Activated CD8-positive, alpha-beta memory T cell treated with anti-CD3 and anti-CD28 coated beads for 24 hours (primary cell): Measurements from ENCODE around the gene FNDC11.
"Not testable (repeated sequence)": the region's sequence is repeated elsewhere in the genome, so short reads cannot be mapped to it uniquely, and the experiment has no call there.

Source experiments
- DNase-seq: peaks from one replicate; pipeline ENCODE4 v3.0.0-alpha.2; 2020

The FNDC11 gene, protein sequence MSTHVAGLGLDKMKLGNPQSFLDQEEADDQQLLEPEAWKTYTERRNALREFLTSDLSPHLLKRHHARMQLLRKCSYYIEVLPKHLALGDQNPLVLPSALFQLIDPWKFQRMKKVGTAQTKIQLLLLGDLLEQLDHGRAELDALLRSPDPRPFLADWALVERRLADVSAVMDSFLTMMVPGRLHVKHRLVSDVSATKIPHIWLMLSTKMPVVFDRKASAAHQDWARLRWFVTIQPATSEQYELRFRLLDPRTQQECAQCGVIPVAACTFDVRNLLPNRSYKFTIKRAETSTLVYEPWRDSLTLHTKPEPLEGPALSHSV

DNA sequence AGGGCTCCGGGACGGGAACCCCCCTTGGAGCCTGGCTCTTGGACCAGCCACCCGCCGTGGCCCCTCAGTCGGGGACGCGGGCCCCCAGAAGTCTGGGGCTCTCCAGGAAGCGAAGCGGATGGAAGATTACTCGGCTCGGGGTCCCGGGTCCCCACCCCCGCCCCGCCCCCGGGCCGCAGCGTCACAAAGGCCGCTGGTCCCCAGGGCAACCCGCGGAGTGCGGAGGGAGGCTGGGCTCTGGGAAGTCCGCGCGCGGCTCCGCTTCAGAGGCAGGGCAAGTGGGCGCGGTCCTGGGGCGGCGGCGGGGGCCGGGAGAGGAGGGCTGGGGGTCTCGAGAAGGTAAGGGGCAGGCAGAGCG, at the start of gene FNDC11:
FNDC11 (plus strand) TSS at position 227 of the 358 bp plus-strand sequence. CDS start 1,505 bp downstream, outside the sequence.
- DNase-seq: no peak

DNA sequence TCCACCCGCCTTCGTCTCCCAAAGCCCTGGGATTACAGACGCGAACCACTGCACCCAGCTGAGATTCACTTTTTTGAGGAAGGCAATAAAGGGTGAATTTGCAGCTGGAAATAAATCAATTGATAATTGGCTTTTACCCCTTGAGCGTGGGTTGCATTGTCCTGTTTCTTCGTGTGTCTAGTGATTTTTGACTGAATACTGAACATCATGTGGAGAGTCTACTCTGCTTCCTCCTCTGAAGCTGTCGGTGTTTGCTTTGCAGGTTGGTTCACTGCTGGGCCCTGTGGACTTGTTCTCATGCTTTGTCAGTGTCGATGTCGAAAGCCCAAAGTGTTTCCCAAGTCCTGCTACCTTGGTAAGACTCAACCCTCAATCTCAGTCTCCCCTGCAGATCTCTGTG, 49.3 kb upstream of the FNDC11 start:
- DNase-seq: no peak

DNA sequence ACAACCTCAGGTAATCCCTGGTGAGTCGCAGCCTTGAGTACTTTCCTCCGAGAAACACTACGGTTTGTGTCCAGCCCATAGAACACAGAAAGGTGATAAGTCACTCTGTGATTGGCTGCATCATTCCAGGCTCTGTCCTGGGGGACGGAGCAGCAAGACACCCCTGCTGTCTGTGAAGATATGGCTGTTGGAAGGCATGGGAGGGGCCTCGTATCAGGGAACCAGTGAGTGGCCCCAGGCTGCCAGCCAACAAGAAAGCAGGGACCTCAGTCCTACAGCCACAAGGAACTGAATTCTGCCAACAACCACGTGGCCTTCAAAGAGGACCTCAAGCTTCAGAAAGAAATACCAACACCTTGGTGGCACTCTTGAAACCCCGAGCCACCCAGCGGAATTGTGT, 48.7 kb upstream of the FNDC11 start:
- DNase-seq: no peak

DNA sequence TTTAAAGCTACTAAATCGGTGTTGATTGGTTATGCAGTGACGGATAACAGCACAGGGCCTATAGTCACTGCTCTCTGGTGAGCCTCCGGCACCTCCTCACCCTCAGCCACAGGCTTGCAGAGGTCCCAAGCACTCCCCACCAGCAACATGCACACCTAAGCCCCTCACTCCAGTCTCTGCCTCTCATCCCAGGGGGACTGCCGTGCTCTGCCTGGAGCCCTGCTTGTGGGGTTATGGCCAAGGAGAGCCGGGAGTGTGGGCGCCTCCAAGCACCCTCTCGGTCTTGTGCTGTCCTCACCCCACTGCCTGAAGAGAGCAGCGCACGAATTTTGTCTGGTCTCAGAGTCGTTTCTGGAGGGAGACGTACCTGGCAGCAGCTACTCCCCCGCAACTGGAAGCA, 48.2 kb upstream of the FNDC11 start:
- no peak for DNase-seq

DNA sequence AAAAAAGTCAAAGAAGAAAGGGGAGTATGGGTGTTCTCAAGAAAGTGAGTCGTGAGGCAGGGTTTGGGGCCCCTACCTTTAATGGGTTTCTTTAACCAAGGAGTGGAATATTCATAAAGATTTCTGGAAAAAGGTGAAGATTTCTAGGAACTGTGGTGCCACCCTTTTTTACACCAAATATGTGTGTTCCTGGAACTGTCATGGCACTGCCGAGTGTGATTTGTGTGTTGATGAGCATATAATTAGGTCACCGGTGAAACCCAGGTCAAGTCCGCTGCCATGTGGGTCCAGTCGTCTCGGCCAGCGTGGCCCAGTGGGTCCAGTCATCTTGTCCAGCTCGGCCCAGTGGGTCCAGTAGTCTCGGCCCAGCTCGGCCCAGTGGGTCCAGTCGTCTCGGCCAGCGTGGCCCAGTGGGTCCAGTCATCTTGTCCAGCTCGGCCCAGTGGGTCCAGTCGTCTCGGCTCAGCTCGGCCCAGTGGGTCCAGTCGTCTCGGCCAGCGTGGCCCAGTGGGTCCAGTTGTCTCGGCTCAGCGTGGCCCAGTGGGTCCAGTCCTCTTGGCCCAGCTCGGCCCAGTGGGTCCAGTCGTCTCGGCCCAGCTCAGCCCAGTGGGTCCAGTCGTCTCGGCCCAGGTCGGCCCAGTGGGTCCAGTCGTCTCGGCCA, 46.7 kb upstream of the FNDC11 start:
- DNase-seq: no peak

DNA sequence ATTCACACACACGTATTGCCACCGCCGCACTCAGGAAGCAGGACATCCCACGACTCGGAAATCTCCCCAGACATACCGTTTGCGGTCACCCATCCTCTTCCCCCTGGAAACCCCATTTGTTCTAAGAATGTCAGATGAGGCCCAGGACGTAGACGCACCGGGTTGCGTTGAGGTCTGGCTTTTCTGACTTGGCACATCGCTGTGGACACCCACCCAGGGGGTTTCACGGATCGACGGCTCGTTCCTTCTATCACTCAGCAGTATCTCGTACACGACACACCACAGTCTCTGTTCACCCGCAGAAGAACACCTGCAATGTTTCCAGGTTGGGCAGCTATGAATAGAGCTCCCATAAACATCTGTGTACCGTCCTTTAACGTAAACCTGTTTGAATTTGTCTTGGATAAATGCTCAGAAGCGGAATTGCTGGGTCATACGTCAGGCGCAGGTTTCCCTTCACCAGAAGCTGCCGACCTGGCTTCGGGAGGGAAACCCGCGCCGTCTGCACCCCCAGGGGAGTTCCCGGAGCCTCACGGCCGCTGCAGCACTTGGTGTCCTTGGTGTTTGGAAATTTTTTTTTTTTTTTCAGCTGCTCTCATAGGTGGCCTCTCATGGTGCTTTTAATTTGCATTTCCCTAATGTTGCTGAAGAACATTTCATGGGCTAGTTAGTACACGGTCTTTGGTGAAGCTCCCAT, 45.7 kb upstream of the FNDC11 start:
- no peak for DNase-seq

DNA sequence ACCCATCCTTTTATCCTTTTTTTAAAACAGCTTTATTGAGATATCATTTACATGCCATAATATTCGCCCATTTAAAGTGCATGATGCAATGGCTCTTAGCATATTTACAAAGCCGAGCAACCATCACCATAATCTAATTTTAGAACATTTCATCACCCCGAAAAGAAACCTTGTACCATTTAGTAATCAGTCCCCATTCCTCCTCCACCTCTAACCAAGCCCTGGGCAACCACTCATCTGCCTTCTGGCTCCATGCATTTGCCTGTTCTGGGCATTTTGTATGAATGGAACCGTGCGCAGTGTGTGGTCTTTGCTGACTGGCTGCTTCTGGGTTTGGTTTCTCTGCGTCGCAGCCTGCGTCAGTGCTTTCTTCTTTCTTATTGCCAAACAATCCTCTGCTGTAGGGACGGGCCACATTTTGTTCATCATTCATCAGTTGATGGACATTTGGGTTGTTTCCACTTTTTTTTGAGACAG, 44.8 kb upstream of the FNDC11 start:
- no peak for DNase-seq

DNA sequence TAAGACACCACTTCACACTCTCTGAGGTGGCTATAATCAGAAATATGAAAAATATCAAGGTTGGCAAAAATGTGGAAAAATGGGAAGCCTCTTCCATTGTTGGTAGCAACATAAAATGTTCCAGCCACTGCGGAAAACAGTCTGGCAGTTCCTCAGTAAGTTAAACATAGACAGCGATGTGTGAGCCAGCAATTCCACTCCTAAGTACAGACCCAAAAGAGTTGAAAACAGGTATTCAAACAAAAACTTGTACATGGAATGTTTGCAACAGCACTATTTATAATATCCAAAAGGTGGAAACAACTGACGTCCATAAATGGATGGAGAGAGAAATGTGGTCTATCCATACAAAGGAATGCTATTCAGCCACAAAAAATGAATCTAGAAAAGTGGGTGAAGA, 40.8 kb upstream of the FNDC11 start:
- no peak for DNase-seq

DNA sequence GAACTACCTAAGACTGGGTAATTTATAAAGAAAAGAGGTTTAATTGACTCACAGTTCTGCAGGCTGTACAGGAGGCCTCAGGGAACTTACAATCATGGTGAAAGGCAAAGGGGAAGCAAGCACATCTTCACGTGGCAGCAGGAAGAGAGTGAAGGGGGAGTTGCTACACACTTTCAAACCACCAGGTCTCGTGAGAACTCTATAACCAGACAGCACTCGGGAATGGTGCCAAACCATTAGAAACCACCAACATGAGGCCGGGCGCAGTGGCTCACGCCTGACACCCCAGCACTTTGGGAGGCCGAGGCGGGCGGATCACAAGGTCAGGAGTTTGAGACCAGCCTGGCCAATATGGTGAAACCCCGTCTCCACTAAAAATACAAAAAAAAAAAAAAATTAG, 39.4 kb upstream of the FNDC11 start:
- not testable (repeated sequence) for DNase-seq

DNA sequence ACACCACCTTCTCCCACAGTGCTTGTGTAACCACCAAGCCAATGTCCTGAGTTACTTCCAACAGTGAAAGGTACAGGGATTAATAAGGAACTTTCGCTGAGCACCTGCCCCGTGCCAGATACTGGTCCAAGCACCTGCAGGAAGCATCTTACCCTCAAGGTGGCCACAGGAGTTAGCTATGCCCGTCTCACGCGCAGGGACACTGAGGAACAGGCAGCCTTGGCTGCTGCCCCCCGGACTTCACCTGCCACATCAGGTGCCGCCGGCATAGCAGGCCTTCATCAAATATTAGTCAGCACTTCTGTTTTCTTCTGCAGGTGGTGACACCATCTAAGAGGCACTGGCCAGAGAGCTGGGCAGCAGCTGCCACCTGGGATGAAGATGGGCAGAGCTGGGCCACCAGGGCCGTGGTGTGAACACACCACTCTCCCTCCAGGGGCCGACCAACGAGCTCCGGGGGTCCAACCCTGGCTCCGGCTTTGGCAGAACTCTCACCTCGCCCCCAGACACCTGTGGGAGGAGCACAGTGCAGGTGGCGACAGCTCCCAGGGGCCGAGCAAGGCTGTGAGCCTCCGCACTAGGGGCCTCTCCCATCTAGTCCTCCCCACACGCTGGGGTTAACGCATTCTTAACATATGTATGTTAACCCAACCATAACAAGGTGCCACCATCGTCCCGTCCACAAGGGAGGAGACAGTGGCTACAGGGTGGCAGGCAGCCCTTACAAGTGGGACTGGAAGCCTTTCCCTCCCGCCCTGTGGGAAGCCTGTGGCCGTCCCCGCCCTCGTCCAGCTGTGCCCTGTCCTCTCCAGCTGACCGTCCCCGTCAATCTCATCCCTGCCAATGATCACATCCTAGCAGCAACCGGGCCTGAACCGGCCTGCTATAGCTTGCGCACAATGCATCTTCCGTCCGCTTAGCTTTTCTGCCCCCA, 36.3 kb upstream of the FNDC11 start:
- no peak for DNase-seq

DNA sequence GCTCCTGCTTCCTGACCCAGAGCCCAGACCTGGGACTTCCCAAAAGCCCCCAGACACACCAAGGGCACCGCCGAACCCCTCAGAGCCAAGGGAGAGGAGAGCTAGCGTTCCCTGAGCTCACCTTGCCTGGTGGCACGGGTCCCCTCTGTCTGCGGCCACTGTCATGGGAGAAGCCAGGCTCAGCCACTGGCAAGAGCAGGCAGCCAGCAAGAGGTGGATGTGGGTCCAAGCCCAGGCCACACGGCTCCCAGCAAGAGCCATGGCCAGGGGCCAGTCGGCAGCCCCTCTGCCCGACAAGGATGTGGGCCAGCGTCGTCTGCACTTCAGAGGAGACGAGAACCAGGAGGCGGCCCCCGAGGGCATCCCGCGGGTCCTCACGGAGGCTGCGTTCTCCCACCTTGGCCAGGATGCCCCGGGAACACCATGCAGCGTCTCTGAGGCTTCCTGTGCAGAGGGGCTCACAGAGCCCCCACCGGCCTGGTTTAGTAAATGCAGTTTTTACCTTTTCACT, 35.6 kb upstream of the FNDC11 start:
- DNase-seq: no peak

DNA sequence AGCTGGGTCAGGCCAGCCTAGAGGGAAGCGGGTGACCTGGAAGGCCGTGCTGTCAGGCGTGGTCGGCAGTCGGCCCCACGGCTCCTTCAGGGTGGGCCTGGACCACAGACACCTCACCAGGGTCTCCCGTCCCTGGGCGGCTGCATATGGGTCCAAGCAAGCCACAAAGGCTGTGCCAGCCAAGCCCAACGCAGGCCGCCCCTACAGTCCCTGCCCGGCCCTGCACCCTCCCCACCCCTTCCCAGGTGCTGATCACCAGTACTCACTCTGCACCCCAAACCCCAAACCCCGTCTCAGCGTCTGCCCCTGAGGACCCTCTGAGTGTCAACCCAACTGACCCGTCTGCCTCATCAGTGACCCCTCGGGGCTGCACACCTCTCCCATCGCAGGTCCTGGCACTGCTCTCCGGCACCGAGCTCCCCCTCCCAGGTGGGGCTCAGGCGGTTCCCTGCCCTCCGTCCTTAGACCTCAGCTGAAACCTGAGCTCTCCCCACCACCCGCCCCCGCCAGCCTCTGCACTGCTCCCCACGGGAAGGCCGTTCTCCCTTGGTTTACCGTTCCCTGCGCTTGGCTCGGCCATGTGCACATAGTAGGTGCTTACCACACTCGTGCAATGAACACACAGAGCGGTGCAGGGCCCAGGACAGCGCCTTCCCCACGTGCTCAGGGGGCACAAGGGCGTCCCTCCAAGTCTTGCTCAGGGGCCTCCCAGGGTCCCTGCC, 34.9 kb upstream of the FNDC11 start:
- no peak for DNase-seq

DNA sequence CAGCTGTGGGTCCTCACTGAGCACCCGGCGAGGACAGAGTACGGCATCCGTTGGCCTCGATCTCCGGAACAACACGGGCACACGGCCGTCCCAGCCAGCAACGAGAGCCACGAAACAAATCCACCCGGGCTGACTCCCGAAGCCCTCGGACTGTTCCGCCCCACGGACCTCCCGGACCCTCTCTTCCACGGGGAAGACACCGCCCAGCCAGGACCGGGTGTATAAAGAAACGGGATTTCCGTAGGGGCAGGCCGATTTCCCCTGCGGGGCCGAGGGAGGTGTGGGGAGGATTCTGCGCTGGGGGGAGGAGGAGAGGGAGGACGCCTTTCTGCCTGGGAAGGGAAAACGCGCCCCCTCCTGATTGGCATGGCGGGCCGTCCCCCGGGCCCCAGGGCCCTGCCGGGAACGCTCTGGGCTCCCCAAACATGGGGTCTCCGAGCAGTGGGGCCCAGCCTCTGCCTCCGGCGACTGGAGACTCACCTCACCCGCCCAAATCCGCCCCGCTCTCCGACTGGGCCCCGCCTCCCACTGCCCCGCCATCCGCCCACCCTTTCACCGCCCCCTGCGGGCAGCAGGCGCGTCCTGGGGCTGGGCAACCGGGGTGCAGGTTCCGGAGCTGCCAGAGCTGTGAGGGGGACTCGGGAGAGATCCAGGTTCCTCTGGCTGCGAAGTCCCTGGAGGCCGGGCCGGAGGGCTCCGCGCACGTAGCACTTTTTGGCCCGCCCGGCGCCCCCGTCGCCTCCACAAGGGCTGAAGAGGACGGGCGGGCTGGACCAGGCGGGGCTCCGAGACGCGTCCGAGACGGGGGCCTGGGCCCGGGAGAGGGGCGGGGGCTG, 34.1 kb upstream of the FNDC11 start:
- no peak for DNase-seq

DNA sequence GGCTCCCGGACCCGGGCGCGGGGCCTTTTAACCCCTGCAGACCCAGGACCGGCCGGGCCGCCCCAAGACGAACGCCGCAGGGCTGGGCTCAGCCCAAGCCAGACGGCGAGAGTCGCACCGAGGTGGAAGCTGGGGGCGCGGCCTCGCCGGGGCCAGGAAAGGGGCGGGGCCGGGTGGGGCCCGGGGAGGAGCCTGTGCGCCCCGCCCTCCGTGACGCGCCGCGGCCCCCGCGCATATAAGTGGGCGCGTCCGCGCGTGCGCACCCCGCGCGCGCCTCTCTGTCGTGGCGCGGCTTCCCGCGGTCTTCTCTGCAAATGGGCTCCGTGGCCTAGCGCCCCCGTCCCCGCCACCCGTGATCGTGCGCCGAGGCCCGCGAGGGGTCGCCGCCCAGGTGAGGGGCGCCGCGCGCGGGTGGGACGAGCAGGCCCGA, 33.4 kb upstream of the FNDC11 start, which contains the start of gene PPDPF:
PPDPF (plus strand) TSS at position 262 of the 430 bp plus-strand sequence. CDS start 544 bp downstream, outside the sequence.
- DNase-seq: peak; percentile 94

DNA sequence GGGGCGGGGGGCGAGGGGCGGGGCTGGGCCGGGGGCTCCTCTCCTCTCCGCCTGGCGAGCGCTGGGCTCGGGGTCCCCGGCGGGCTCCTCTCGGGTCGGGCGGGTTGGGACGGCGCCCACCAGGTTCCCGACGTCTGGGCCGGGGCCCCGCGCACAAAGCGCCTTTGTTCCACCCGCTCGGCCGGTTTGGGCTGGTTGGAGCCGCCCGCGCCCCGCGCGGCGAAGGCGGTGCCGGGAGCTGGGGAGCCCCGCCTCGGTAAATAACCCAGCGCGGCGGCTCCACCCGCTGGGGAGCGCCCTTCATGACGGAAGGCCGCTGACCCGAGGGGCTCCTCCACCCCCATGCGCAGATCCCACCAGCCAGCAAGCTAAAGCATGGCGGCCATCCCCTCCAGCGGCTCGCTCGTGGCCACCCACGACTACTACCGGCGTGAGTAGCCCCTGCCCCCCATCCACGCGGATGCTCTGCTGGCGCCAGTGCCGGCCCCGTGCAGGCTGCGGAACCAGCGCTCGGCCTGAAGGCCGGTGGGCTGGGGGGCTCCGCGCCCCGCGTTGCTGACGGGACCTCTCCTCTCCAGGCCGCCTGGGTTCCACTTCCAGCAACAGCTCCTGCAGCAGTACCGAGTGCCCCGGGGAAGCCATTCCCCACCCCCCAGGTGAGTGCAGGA, 32.9 kb upstream of the FNDC11 start:
- peak; percentile 89 for DNase-seq

DNA sequence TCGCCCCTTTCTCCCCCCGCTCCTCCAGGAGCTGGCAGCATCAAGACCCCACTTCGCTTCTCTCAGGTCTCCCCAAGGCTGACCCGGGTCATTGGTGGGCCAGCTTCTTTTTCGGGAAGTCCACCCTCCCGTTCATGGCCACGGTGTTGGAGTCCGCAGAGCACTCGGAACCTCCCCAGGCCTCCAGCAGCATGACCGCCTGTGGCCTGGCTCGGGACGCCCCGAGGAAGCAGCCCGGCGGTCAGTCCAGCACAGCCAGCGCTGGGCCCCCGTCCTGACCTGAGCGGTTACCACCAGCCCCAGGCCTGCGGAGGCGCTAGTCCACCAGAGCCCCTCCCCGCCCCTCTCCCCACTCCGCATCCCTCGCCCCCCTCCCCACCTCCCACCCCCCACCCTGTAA, 32.4 kb upstream of the FNDC11 start:
- DNase-seq: no peak

DNA sequence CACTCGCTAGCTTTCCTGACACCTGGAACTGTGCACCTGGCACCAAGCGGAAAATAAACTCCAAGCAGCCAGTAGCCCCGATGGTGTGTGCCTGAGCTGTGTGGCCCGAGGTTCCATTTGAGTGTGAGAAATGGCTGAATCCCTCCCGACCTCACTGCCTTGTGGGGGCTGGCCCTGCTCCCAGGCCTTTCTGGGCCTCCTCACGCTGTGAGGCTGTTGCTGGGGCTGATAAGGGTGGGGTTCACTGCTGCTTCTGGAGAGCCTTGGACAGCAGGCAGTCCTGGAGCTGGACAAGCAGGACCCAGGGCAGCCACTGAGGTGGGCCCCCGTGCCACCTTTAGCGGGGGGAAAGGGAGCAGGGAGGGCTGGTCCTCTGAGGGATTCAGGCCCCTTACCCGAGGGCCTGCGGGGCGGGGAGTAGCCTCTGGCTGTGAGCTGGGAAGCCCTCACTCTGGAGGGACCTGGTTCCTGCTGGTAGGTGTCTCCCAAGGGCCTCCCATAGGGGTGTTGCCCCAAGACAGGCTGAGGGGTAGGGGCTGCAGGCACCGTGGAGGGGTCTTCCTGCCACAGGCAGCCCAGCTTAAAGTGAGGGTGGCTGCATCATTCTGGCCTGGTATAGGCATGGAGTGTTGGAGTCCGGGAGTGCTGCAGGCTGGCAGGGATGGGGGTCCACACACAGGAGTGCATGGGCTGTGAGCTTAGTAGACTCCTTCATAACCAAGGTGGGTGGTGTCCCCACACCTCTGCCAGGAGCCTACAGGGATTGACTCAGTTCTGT, 31.7 kb upstream of the FNDC11 start:
- DNase-seq: no peak

DNA sequence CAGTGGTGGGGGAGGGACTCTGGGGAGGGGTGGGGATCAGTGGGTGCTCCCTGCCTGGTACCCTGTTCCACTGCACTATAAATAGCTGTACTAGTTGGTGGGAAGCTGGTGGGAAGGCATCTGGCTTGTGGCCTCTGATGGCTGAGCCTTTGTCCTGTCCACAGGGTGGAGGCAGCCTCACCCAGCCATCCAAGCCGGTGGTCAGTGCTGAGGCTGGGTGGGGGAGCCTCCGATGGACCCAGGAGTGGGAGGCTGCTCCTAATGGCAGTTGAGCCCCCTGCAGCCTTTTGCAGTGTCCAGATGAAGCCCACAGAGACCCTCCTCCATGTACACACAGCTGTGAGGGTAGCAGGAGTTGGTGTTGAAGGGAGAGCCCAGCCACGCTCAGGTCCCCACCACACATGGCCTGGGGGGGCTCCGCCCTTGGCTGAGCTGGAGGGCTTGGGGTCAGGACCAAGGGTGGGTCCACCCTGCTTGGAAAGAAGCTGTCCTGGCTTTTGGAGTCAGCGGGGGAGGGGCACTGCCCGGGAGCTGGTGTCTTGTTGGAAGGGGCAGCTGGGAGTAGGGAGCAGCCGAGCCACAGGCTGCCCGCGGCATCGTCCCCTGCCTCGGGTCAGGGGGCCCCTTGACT, 30.9 kb upstream of the FNDC11 start:
- DNase-seq: no peak

DNA sequence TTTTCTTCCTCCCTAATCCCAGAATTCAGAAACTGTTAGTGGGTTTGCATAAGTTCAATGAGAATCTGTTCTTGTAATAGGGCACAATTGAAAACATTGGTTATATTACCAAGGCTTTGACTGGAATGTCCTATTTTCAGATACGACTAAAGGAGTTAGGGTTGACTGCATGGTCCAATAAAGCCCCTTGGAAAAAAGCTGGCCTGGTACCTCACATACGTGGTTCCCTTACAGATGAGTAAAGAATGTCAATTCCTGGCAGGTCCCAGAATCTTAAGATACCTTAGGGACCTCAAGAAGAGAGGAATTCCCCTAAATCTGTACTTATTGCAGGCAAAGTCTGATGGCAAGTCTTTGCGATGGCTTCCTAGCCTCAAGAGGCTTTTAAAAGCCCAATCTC, 28.8 kb upstream of the FNDC11 start:
- no peak for DNase-seq
